ENCODE data around the gene STK32A. TPM values are rescaled to one million over a fixed set of nuclear protein-coding genes. Genes with fewer than 3 reads are reported as not detected.

The STK32A gene
- total RNA-seq, 1 donor, result not detected

DNA sequence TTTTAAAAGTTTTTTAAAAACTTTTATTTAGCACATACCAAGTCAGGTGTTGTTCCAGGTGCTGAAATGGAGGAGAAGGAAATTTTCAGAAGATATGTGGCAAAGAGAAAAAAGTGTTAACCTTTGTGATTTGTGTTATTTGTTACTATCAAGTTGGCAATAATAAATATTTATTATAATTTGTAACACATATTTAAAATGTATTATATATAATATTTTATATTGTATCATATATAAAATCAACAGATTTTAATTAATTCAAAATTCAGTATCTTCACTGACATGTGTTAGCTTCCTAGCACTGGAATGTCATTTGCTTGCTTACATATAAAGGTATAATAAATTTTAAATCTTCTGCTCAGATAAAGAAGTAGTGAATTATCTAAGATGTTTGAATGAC, 71.5 kb downstream of the STK32A start:
- no peaks in the 10 kb centered on the region for H3K27me3 ChIP-seq (ENCODE audit: insufficient read depth, low read length)
- H3K4me3 ChIP-seq (ENCODE audit: low read length), result no peak overlapping the region
- H3K4me1 ChIP-seq (ENCODE audit: insufficient read depth, low read length), result no peaks in the 10 kb centered on the region
- no peaks in the 10 kb centered on the region for H3K9me3 ChIP-seq (ENCODE audit: low read depth, low read length)

DNA sequence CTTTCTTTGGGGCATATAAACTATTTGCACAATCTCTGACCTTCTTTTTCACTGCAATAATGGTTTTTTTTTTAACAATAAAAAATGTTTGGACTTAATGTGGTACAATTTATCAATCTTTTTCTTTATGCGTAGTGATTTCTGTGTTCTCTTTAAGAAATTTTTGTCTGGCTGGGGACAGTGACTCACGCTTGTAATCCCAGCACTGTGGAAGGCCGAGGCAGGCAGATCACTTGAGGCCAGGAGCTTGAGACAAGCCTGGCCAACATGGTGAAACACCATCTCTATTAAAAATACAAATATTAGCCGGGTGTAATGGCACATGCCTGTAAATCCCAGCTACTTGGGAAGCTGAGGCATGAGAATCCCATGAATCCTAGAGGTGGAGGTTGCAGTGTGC, 72.3 kb downstream of the STK32A start:
- Histone ChIP-seq H3K4me3 (ENCODE audit: low read length) (no peak overlapping the region), H3K27me3 (ENCODE audit: insufficient read depth, low read length) (no peaks in the 10 kb centered on the region), H3K9me3 (ENCODE audit: low read depth, low read length) (no peaks in the 10 kb centered on the region), H3K4me1 (ENCODE audit: insufficient read depth, low read length) (no peaks in the 10 kb centered on the region)

DNA sequence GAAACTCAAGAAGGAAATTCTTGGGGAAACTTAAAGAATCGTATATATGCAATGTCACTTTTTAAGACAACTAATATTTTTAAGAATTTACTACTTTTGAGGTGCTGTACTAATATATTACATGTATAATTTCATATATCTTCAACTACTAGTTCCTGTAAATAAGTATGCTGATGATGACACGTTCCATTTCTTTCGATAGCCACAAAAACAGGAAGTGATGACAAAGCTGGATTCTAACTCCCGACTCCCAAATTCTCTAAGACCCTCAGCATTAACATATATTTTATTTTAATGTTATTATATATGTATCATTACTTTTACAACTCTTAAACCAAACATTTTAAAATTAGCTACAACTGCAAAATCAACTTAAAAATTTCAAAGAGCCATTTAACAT, 74.8 kb downstream of the STK32A start:
- no peaks in the 10 kb centered on the region for H3K27me3 ChIP-seq (ENCODE audit: insufficient read depth, low read length)
- H3K4me3 ChIP-seq (ENCODE audit: low read length), result no peak overlapping the region
- no peaks in the 10 kb centered on the region for H3K9me3 ChIP-seq (ENCODE audit: low read depth, low read length)
- no peaks in the 10 kb centered on the region for H3K4me1 ChIP-seq (ENCODE audit: insufficient read depth, low read length)

DNA sequence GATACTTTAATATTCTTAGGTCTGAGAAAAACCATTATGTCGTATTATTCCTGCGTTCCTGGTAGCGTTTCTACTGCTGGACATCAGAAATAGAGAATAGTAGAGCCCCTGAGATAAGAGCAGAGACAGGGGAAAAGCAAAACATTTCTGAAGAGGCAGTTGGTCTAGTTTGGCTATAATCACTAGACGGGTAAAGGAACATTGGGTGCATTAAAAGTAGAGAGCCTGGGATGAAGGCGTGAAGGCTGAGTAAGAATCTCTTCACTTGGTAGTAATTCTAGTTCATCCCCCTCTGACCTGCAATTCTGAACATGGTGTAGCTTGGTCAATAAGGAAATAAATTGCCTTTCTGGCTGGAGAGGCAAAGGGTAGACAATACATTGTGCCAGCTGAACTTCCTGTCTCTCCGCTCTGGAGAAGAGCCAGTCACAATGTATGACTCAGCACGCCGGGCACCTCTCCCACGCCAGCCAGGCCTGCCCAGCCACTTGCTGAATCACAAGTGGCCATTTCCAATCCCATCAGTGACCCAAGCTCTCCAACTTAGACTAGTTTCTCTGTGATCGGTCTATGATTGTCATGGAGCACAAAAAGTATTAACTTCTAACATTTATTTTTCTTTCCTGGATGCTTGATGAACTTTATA, 75.4 kb downstream of the STK32A start:
- no peaks in the 10 kb centered on the region for H3K4me1 ChIP-seq (ENCODE audit: insufficient read depth, low read length)
- no peaks in the 10 kb centered on the region for H3K27me3 ChIP-seq (ENCODE audit: insufficient read depth, low read length)
- H3K4me3 ChIP-seq (ENCODE audit: low read length), result no peak overlapping the region
- H3K9me3 ChIP-seq (ENCODE audit: low read depth, low read length), result no peaks in the 10 kb centered on the region

DNA sequence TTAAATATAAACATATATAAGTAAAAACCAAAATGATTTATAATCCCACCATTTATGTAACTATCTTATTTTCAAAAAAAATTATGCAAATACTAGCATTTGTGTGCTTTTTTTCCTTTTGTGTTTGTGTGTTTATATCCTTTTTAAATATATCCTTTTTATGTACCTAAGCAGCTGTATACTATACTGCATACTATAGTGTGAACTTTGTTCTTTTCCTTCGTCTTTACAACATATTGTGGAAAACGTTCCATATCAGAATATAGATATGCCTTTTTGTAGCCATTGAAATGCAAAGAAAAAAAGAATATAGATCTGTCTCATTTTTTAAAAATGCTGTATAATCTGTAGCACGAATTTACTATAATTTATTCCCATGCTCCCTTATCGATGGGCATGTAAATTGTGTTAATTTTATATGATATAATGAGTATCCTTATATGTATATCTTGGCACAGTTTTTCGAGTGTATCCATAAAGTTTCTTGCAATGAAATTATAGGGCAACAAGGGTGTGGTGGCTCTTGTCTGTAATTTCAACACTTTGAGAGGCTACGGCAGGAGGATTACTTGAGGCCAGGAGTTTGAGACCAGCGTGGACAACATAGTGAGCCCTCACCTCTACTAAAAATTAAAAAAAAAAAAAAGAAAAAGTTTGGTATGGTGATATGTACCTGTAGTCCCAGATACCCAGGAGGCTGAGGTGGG, 83.3 kb downstream of the STK32A start:
- Histone ChIP-seq H3K27me3 (ENCODE audit: insufficient read depth, low read length) (no peaks in the 10 kb centered on the region), H3K4me3 (ENCODE audit: low read length) (no peak overlapping the region), H3K9me3 (ENCODE audit: low read depth, low read length) (no peaks in the 10 kb centered on the region), H3K4me1 (ENCODE audit: insufficient read depth, low read length) (no peaks in the 10 kb centered on the region)

DNA sequence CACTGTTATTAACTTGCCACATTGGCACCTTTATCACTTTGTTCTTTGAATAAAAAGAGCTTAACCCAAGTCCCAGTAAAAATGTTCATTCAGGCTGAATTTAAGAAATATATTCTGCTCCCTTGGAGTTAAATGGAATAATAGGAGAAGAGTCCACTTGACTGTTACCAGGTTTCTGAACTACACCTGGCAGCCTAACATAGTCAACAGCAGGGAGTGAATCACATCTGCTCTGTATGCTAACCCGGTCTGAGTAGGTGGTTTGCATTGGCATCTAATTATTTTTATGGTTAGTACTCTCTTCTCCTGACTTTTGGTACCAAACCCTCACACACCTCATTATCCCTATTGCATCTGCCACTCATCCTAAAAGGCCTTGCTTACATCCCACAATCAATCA, 86.7 kb downstream of the STK32A start:
- no peaks in the 10 kb centered on the region for H3K9me3 ChIP-seq (ENCODE audit: low read depth, low read length)
- H3K4me3 ChIP-seq (ENCODE audit: low read length), result no peak overlapping the region
- no peaks in the 10 kb centered on the region for H3K27me3 ChIP-seq (ENCODE audit: insufficient read depth, low read length)
- H3K4me1 ChIP-seq (ENCODE audit: insufficient read depth, low read length), result no peaks in the 10 kb centered on the region

DNA sequence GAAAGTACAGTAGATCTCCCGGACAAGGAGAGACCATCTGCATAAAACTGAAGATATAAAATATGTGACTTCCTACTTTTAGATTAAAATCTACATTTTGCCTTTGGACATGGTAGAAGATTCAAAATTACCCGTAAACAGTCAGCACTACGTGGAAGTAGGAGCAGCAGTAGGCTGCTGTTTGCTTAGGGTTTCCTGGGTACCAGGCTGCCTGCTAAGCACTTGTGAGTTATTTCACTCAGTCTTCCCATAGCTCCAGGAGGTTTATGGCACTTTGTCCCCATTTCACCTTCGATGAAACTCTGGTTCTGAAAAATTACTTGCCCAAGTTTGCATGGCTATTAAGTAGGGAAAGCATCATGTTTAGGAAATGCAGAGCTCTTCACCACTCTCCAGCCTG, 92.6 kb downstream of the STK32A start:
- H3K27me3 ChIP-seq (ENCODE audit: insufficient read depth, low read length), result no peaks in the 10 kb centered on the region
- H3K4me1 ChIP-seq (ENCODE audit: insufficient read depth, low read length), result no peaks in the 10 kb centered on the region
- no peaks in the 10 kb centered on the region for H3K9me3 ChIP-seq (ENCODE audit: low read depth, low read length)
- H3K4me3 ChIP-seq (ENCODE audit: low read length), result no peak overlapping the region

DNA sequence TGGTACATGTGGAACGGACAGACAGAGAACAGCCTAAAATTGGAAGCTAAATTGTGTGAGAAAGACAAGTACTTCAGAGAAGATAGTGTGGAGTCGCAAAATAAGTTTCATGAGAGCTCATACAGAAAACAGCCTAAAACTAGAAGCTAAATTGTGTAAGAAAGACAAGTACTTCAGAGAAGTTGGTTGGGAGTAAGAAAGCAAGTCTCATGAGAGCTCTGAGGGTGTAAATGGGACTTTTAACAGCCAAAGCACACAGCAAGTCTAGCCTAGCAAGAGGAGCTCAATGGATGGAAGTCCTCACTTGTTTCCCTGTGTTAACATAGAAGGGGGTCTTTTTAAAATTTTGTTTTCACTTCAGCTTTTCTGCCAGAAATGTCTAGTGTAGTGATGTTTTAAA, 93.1 kb downstream of the STK32A start:
- Histone ChIP-seq H3K4me1 (ENCODE audit: insufficient read depth, low read length) (no peaks in the 10 kb centered on the region), H3K27me3 (ENCODE audit: insufficient read depth, low read length) (no peaks in the 10 kb centered on the region)

DNA sequence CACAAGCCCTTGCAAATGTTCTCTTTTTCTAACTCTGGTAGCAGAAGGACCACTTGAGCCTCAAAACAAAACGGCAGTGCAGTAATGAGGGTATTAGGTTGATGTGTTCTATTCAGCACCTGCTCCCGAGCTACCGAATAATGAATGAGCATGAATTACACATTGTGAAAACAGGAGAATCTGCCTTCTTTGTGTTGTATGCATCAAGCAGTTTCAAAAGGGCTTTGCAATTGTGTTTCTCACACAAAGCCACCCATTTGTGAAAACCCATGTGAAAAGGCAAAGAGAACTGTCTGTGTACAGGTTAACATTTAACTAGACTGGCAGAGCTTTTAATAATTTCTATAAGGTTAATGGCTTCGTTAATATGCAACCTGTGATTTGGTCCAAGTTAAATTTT, 97.8 kb downstream of the STK32A start:
- no peaks in the 10 kb centered on the region for H3K9me3 ChIP-seq (ENCODE audit: low read depth, low read length)

More for the DNA sequence above, 93.1 kb downstream of the STK32A start:
- Histone ChIP-seq H3K9me3 (ENCODE audit: low read depth, low read length) (no peaks in the 10 kb centered on the region), H3K4me3 (ENCODE audit: low read length) (no peak overlapping the region)

DNA sequence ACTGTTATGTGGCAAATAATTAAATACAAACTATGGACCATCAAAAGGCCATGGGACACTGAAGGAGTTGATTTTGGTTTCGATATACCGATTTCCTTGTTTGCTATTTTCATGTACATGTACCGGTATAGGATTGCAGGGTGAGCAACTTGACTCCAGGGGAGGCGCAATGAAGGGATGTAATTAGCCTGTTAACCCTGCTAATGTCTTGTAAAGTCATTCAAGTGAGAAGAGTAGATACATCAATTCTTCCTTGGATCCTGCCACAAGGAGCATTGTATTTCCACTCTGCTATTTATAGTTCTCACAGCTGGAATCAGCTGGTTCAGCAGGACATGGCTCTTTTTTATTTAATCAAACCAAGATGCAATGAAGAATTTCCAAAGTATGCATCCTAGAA, 102.0 kb downstream of the STK32A start:
- H3K4me3 ChIP-seq (ENCODE audit: low read length), result no peak overlapping the region
- no peaks in the 10 kb centered on the region for H3K9me3 ChIP-seq (ENCODE audit: low read depth, low read length)
- H3K27me3 ChIP-seq (ENCODE audit: insufficient read depth, low read length), result no peaks in the 10 kb centered on the region
- no peaks in the 10 kb centered on the region for H3K4me1 ChIP-seq (ENCODE audit: insufficient read depth, low read length)

More for the DNA sequence above, 97.8 kb downstream of the STK32A start:
- Histone ChIP-seq H3K4me1 (ENCODE audit: insufficient read depth, low read length) (no peaks in the 10 kb centered on the region), H3K4me3 (ENCODE audit: low read length) (no peak overlapping the region), H3K27me3 (ENCODE audit: insufficient read depth, low read length) (no peaks in the 10 kb centered on the region)

DNA sequence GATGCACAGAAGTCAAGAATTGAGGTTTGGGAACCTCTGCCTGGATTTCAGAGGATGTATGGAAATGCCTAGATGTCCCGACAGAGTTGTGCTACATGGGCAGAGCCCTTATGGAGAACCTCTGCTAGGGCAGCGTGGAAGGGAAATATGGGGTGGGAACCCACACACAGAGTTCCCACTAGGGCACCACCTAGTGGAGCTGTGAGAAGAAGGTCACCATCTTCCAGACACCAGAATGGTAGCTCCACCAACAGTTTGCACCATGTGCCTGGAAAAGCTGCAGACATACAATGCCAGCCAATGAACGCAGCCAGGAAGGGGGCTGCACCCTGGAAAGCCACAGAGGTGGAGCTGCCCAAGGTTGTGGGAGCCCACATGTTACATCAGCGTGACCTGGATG, 104.5 kb downstream of the STK32A start:
- Histone ChIP-seq H3K4me1 (ENCODE audit: insufficient read depth, low read length) (no peaks in the 10 kb centered on the region), H3K4me3 (ENCODE audit: low read length) (no peak overlapping the region), H3K27me3 (ENCODE audit: insufficient read depth, low read length) (no peaks in the 10 kb centered on the region), H3K9me3 (ENCODE audit: low read depth, low read length) (no peaks in the 10 kb centered on the region)

DNA sequence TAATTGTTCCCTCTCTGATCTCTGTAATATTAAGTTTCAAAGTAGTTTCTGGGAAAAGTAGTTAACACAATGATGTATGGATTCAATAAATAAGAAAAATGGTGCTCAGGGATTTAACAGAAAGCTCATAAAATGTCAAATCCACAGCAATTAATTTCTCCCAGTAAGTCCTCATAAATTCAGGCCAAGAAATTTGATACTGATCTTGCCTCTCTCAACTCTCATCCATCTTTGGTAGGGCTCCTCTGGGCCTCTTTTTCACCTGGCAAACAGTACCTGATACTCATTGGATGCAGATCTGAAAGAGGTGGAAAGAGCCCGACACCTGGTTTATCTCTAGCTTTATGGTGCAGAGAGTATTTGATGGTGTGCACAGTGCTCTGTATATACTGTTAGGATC, 106.1 kb downstream of the STK32A start:
- no peak overlapping the region for H3K4me3 ChIP-seq (ENCODE audit: low read length)
- no peaks in the 10 kb centered on the region for H3K27me3 ChIP-seq (ENCODE audit: insufficient read depth, low read length)
- H3K9me3 ChIP-seq (ENCODE audit: low read depth, low read length), result no peaks in the 10 kb centered on the region
- H3K4me1 ChIP-seq (ENCODE audit: insufficient read depth, low read length), result no peaks in the 10 kb centered on the region

DNA sequence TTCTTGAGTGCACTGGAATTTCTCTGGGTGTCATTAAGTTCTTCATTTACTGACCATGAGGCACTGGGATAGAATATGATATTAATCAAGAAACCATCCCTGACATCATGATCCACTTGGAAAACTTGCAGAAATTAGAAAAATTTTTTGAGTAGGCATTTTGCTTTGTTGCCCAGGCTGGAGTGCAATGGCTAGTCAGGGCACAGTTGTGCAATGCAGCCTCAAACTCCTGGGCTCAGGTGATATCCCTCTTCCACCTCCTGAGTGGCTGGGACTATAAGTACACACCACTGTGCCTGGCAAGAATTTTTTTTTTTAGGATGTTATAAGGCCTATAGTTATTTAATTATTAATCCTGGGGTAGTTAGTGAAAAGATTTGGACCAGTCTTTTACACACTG, 106.5 kb downstream of the STK32A start:
- no peaks in the 10 kb centered on the region for H3K27me3 ChIP-seq (ENCODE audit: insufficient read depth, low read length)
- H3K4me1 ChIP-seq (ENCODE audit: insufficient read depth, low read length), result no peaks in the 10 kb centered on the region
- no peaks in the 10 kb centered on the region for H3K9me3 ChIP-seq (ENCODE audit: low read depth, low read length)
- no peak overlapping the region for H3K4me3 ChIP-seq (ENCODE audit: low read length)

DNA sequence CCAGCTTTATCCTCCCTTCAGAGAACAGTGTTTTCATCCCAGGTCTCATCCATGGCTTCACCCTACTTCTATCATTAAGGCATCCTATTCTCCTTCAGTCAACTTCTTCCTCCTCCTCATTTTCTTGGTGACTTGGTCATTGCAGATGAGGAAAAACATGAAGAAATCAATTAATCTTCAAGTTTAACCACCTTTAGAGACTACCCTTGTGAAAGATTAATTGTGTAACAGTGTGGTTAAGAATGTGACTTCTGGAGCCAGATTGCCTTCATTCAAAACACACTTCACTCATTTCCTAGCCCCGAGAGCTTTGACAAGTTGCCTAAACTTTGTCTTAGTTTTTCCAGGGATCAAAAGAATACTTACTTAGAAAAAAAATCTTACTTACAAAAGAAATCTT, 110.0 kb downstream of the STK32A start:
- Histone ChIP-seq H3K9me3 (ENCODE audit: low read depth, low read length) (no peaks in the 10 kb centered on the region), H3K4me3 (ENCODE audit: low read length) (no peak overlapping the region), H3K27me3 (ENCODE audit: insufficient read depth, low read length) (no peaks in the 10 kb centered on the region), H3K4me1 (ENCODE audit: insufficient read depth, low read length) (no peaks in the 10 kb centered on the region)

DNA sequence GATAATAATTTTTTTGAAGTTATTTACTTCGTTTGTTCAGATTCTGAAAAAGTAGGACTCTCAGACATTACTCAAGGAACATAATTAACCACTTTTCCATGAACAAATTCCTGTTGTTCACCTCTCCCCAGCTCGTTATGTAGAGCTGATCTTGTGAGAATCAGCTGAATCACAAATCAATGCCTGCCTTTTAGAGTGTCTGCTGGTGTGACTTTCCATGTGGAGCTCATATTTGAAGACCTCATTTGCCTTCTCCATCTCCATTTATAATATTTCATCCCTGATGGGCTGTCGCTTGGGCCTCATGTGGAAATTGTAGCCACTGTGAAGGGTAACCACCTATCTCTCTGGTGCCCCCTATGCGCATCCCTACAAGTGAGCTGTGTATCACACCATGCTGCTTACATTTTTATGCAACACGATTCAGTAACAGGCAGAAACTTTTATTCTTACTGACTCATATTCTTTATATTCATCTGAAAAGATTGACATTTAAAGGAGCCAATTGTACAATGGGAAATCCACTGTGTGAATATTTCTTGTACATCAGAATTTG, 111.3 kb downstream of the STK32A start:
- no peak overlapping the region for H3K4me3 ChIP-seq (ENCODE audit: low read length)
- H3K4me1 ChIP-seq (ENCODE audit: insufficient read depth, low read length), result no peaks in the 10 kb centered on the region
- H3K9me3 ChIP-seq (ENCODE audit: low read depth, low read length), result no peaks in the 10 kb centered on the region
- H3K27me3 ChIP-seq (ENCODE audit: insufficient read depth, low read length), result no peaks in the 10 kb centered on the region

DNA sequence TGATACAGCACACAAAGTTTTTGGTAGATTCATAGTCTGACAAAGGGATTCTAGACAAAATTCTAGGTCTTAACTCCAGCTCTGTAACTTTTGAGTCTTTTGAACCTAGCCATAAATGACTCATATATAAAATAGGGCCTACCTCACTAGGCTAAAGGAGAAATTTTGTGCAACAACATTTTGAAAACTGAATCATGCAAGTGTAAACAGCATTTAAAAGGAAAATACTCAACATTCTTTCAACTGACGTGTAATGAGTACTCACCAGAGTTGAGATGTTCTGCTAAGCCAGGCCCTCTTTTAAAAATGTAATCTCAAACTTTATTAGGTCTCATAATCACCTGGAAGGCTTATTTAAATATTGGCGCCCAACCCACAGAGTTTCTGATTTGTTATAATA, 113.2 kb downstream of the STK32A start:
- Histone ChIP-seq H3K9me3 (ENCODE audit: low read depth, low read length) (no peaks in the 10 kb centered on the region), H3K4me3 (ENCODE audit: low read length) (no peak overlapping the region), H3K4me1 (ENCODE audit: insufficient read depth, low read length) (no peaks in the 10 kb centered on the region), H3K27me3 (ENCODE audit: insufficient read depth, low read length) (no peaks in the 10 kb centered on the region)
